ENCODE measurements around the gene FANCI.

- TF ChIP-seq CTCF (IDR thresholded peaks at IDR 0.05): peak; percentile 95 to 98
- TF ChIP-seq POLR2A (IDR thresholded peaks at IDR 0.05): no peak
Measured at GRCh38 chr15:89206908-89207331, 36.9 kb upstream of the FANCI start.
